AG09309 (cell line): Measurements from ENCODE around the gene SERTM1.

Experiments
- DNase-seq: peaks from one replicate; pipeline ENCODE4 v3.0.0-alpha.2; 2010; ENCODE audit warnings: low read depth
- H3K4me3 ChIP-seq: 2 replicates; pipeline ENCODE4 v1.5.1; 2011; ENCODE audit warnings: mild to moderate bottlenecking, low read depth, low read length, moderate library complexity; ENCODE audit not compliant: control insufficient read depth
- TF ChIP-seq, protein P1 (sequence below): IDR thresholded peaks from 2 replicates; pipeline ENCODE4 v1.5.1; 2011; ENCODE audit warnings: mild to moderate bottlenecking, low read depth, low read length, inconsistent platforms; ENCODE audit not compliant: insufficient read depth, control insufficient read depth; ENCODE audit errors: missing control alignments

The SERTM1 gene

DNA sequence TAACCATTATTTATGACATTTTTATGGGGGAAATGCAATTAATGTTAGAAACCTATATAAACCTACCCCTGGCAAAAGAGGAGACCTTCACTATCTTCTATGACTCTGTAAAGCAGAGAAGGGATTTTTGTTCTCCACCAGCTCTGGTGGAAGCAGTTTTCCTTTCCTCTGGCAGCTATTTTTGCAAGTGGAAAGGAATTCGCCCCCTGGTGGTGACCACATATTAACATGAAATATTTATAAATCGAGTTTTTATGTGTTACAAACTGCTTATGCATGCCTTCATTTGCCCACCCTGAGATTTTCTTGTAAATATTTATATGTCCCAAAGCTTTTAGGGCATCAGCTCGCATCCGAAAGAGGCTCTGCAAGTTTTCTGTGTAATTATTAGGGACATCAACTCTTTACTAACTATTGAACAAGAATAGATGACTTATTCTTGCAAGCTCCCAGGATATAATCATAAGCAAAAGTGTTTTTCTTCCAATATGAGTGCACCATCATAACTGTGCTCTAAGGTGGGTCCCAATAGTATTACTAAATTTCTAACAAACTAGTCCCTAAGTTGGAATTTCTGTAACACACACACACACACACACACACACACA is 62.4 kb downstream of the SERTM1 start:
- TF ChIP-seq, protein P1, sequence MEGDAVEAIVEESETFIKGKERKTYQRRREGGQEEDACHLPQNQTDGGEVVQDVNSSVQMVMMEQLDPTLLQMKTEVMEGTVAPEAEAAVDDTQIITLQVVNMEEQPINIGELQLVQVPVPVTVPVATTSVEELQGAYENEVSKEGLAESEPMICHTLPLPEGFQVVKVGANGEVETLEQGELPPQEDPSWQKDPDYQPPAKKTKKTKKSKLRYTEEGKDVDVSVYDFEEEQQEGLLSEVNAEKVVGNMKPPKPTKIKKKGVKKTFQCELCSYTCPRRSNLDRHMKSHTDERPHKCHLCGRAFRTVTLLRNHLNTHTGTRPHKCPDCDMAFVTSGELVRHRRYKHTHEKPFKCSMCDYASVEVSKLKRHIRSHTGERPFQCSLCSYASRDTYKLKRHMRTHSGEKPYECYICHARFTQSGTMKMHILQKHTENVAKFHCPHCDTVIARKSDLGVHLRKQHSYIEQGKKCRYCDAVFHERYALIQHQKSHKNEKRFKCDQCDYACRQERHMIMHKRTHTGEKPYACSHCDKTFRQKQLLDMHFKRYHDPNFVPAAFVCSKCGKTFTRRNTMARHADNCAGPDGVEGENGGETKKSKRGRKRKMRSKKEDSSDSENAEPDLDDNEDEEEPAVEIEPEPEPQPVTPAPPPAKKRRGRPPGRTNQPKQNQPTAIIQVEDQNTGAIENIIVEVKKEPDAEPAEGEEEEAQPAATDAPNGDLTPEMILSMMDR, result peak; percentile 62
- H3K4me3 ChIP-seq, result no peak overlapping the region
- peak; percentile 31 for DNase-seq

DNA sequence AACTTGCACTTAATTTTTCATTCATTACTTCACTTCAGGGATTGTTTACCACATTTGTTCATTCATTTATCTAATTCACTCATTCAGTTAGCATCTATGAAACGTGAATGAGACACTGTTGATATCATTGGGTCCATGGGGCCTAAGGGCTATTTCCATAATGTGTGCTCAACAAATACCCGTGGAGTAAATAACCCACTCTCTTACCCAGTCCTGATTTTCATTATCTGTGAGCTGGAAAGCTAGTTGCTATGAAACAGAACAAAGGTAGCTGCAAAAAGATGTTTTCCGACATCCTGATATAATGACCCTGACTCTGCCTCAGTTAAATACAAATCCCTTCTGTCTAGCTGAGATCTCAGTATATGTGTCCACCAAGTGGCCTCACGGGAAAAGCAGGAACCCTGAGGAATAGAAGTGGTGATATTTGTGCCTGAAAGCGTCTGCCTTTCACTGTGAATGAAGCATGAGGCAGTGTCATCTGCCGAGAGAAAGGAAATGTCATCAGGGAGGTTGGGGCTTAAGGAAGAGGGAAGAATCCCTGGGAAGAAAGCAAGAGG is 63.8 kb downstream of the SERTM1 start:
- DNase-seq, result no peak
- TF ChIP-seq, protein P1, result no peak
- H3K4me3 ChIP-seq, result no peak overlapping the region

DNA sequence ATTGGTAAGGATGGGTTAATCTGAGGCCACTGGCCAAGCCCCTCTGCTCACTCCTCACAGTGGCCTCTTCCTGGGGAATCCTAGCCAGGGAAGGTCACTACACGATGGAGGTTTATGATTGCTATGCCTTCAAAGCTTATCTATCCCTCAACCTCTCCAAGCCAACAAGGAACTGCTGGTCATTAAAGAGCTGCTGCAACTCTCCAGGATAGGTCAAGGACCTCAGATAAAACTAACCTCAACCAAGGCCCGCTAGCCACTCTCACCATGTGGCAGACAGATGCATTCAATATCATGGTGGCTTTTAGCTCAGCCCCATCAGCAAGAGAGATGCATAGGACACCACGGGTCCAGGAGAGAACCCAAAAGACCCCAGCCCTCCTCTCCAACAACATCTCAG is 71.6 kb downstream of the SERTM1 start:
- no peak for DNase-seq
- no peak overlapping the region for H3K4me3 ChIP-seq
- TF ChIP-seq, protein P1, result no peak

GRCh38 chr13:36746051-36746450 is 72.2 kb downstream of the SERTM1 start:
- no peak for DNase-seq
- TF ChIP-seq, protein P1, result no peak

More at GRCh38 chr13:36746051-36746450, 72.2 kb downstream of the SERTM1 start:
- no peak overlapping the region for H3K4me3 ChIP-seq
